GM12878 (cell line): ENCODE results near the gene PLCB2. TPM values are rescaled to one million over a fixed set of nuclear protein-coding genes. Genes with fewer than 3 reads are reported as not detected.

Experiments
- ATAC-seq: fragments of 200-7000 bp; cut with Tn5 transposase; 3 replicates; pipeline ENCODE4 v1.9.1; 2020; ENCODE audit warnings: mild to moderate bottlenecking, moderate library complexity
- BruUV-seq: library from RNA; stranded (reverse); fragments of 400-500 nt; replicated peaks from 2 replicates; lab custom pipeline; 2021; lab: Mats Ljungman, UMichigan
- CTCF ChIA-PET: fragments of 300-600 bp; sonication (Branson Sonifier 250); formaldehyde crosslinking; extraction: SDS; loops from one replicate; lab custom pipeline; 2021; ENCODE audit warnings: inconsistent platforms; lab: Yijun Ruan, JAX
- POLR2A ChIA-PET: fragments of 350-600 bp; formaldehyde crosslinking; extraction: SDS; loops from one replicate; lab custom pipeline; 2021; ENCODE audit warnings: inconsistent platforms; lab: Charles Lee
- RAD21 ChIA-PET: fragments of 300-600 bp; sonication (Branson Sonifier 250); formaldehyde crosslinking; loops from one replicate; lab custom pipeline; 2023; ENCODE audit warnings: antibody characterized with exemption; ENCODE audit not compliant: unreplicated experiment; lab: Charles Lee
- SMC1A ChIA-PET: fragments of 300-600 bp; sonication (Branson Sonifier 250); formaldehyde crosslinking; loops from one replicate; lab custom pipeline; 2023; ENCODE audit not compliant: unreplicated experiment, uncharacterized antibody; lab: Charles Lee
- DNase-seq: peaks from one replicate; pipeline ENCODE4 v3.0.0-alpha.2; 2011; ENCODE audit warnings: low read depth, low spot score
- FAIRE-seq: peaks from 3 replicates; lab custom pipeline; 2011; peaks lifted over from hg19 to GRCh38; lab: Jason Lieb, UNC
- H2AFZ ChIP-seq: 2 replicates; pipeline ENCODE4 v1.6.0; 2011; ENCODE audit warnings: low read depth, low read length, control low read depth; ENCODE audit not compliant: control insufficient read depth
- H3K27ac ChIP-seq: 2 replicates; pipeline ENCODE4 v1.5.1; 2011; ENCODE audit warnings: control low read depth; ENCODE audit not compliant: control insufficient read depth, insufficient read depth
- H3K27me3 ChIP-seq, 2 experiments: replicated peaks in 1 of 2; 2 replicates each; pipeline versions ENCODE4 v1.6.0 to v1.6.1; 2011; ENCODE audit warnings: low read length in 1 of 2; ENCODE audit not compliant: control insufficient read depth in 2 of 2, insufficient read depth in 2 of 2
- H3K36me3 ChIP-seq, 2 experiments: 2 replicates each; pipeline ENCODE4 v1.5.1; 2011; ENCODE audit warnings: low read length in 1 of 2; ENCODE audit not compliant: control insufficient read depth in 2 of 2, insufficient read depth in 2 of 2
- H3K4me1 ChIP-seq: 2 replicates; pipeline ENCODE4 v1.6.1; 2011; ENCODE audit warnings: mild to moderate bottlenecking, low read length, moderate library complexity, mixed read lengths; ENCODE audit not compliant: control insufficient read depth, insufficient read depth
- H3K4me2 ChIP-seq: 2 replicates; pipeline ENCODE4 v1.6.0; 2011; ENCODE audit warnings: control low read depth; ENCODE audit not compliant: control insufficient read depth, insufficient read depth
- H3K4me3 ChIP-seq: fragments of 200-600 bp; sonication (generic); 2 replicates; pipeline ENCODE4 v1.5.1; 2016
- H3K79me2 ChIP-seq: 2 replicates; pipeline ENCODE4 v1.6.0; 2011; ENCODE audit warnings: low read length; ENCODE audit not compliant: control insufficient read depth, insufficient read depth
- H3K9ac ChIP-seq: 2 replicates; pipeline ENCODE4 v1.8.0; 2011; ENCODE audit warnings: low read length, control low read depth, mixed read lengths; ENCODE audit not compliant: control insufficient read depth, insufficient read depth
- H3K9me3 ChIP-seq: replicated peaks from 3 replicates; pipeline ENCODE4 v1.5.1; 2011; ENCODE audit warnings: mild to moderate bottlenecking, low read length; ENCODE audit not compliant: control insufficient read depth, insufficient read depth
- H4K20me1 ChIP-seq: 2 replicates; pipeline ENCODE4 v1.6.0; 2011; ENCODE audit not compliant: control insufficient read depth, insufficient read depth
- ATF3 ChIP-seq: IDR thresholded peaks from 2 replicates; pipeline ENCODE4 v1.6.1; 2011; ENCODE audit warnings: low read depth, mild to moderate bottlenecking, low read length, moderate library complexity, borderline replicate concordance; ENCODE audit errors: extremely low read depth
- BACH1 ChIP-seq: fragments of 450-650 bp; IDR thresholded peaks from 2 replicates; pipeline ENCODE4 v1.6.1; 2017; ENCODE audit warnings: mild to moderate bottlenecking, borderline replicate concordance
- CBX3 ChIP-seq: fragments of 200-600 bp; sonication (generic); IDR thresholded peaks from 2 replicates; pipeline ENCODE4 v1.6.1; 2016; ENCODE audit warnings: low read depth, borderline replicate concordance
- CHD1 ChIP-seq: IDR thresholded peaks from 2 replicates; pipeline ENCODE4 v1.6.1; 2012; ENCODE audit warnings: low read depth, low read length, improper control_type of control experiment
- PAX8 ChIP-seq: fragments of 450-650 bp; IDR thresholded peaks from 2 replicates; pipeline ENCODE4 v1.6.1; 2017; ENCODE audit warnings: mild to moderate bottlenecking, moderate library complexity
- RFX5 ChIP-seq: IDR thresholded peaks from 2 replicates; pipeline ENCODE4 v1.6.1; 2011; ENCODE audit warnings: low read depth, low read length, improper control_type of control experiment
- SREBF2 ChIP-seq: IDR thresholded peaks from 2 replicates; pipeline ENCODE4 v1.6.1; 2012; ENCODE audit warnings: mild to moderate bottlenecking, low read length
- ZNF592 ChIP-seq: fragments of 450-650 bp; IDR thresholded peaks from 2 replicates; pipeline ENCODE4 v1.6.1; 2017; ENCODE audit warnings: mild to moderate bottlenecking, moderate library complexity
- WGBS: methylation state at CpG from one replicate; pipeline ENCODE4 v1.1.6; 2016; ENCODE audit warnings: low lambda C conversion rate; ENCODE audit not compliant: insufficient replicate concordance, insufficient coverage; ENCODE audit errors: missing lambda C conversion rate; 5-methylcytosine and 5-hydroxymethylcytosine counted together
- in situ Hi-C: fragments of 300-500 bp; cut with MboI; formaldehyde crosslinking; loops from 9 replicates; pipeline ENCODE4 v1.14.3; 2018; ENCODE audit warnings: mixed read lengths
- intact Hi-C: fragments of 100-400 bp; cut with micrococcal nuclease; formaldehyde crosslinking; loops from one replicate; pipeline ENCODE4 v1.14.2; 2022; ENCODE audit not compliant: unreplicated experiment
- polyA plus RNA-seq, 11 experiments: library from polyadenylated mRNA; depleted of rRNA in 4 of 11; unstranded in 6 of 11; stranded (reverse) in 5 of 11; fragments of >200 nt; fragmentation: Nextera tagmentation in 4 of 11; fragmentation: Illumina TruSeq in 1 of 11; extraction: Ambion mirVana in 4 of 11; extraction: Trizol in 1 of 11; gene quantifications; 1 replicate in 1 of 11; 2 replicates in 10 of 11; pipeline versions ENCODE4 v1.2.1 to v1.2.3, GENCODE V29; 2011 to 2016; ENCODE audit warnings: inconsistent platforms in 2 of 11, missing spikeins in 2 of 11, low read depth in 1 of 11
- total RNA-seq, 4 experiments: library from RNA; depleted of rRNA in 3 of 4; stranded (reverse); fragments of >200 nt in 3 of 4; fragmentation: Illumina TruSeq in 1 of 4; extraction: Trizol in 1 of 4; gene quantifications; 2 replicates each; pipeline versions ENCODE4 v1.2.1 to v1.2.3, GENCODE V29; 2013 to 2021
- TF ChIP-seq, protein P1 (sequence below): IDR thresholded peaks from 2 replicates; pipeline ENCODE4 v1.6.1; 2012; ENCODE audit warnings: low read depth, low read length, improper control_type of control experiment
- TF ChIP-seq, protein P2 (sequence below): IDR thresholded peaks from 2 replicates; pipeline ENCODE4 v1.6.1; 2012; ENCODE audit warnings: low read length, inconsistent platforms
- TF ChIP-seq, protein P3 (sequence below): fragments of 450-650 bp; IDR thresholded peaks from 2 replicates; pipeline ENCODE4 v1.6.1; 2017; ENCODE audit warnings: mild to moderate bottlenecking, low read depth, inconsistent platforms; ENCODE audit not compliant: poor library complexity, severe bottlenecking

Gene PLCB2
- total and polyA plus RNA-seq, 10 of the 15 experiments (the other 5 are each of a cell fraction or from before 2014, with no cell fraction given): 1.2 to 39.4 (median 10.7) TPM

DNA sequence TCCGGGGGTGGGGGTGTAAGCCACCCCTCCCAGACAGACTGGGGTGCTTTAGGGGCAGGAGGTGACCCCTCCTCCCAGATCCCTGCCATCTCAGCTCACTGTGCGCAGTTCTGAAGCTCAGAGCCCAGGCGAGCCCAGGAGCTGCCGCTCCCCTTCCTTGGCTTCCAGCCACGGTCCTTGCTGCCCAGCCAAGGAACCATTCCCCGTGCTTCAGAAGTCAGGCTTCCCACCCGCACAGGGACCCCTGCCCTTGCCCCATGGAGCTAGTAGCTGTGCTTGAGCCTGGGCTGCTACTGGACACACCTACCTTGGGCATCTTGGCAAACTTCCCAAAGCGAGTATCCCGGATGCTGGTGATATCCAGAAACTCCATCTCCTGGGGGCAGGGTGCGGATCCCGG, 4.8 kb downstream of the PLCB2 start:
- Histone ChIP-seq H3K79me2 (no peaks in the 10 kb centered on the region), H3K27me3 (no peaks in the 10 kb centered on the region), H3K9me3 (no peaks in the 10 kb centered on the region; the same call in 2 of the 3 replicates), H3K36me3 (no peaks in the 10 kb centered on the region), H3K4me1 (peaks cover under 1% of the 10 kb centered on the region; the same call in 1 of the 2 replicates), H3K9ac (no peak overlapping the region), H3K4me3 (no peak overlapping the region), H4K20me1 (no peaks in the 10 kb centered on the region), H2AFZ (no peak overlapping the region), H3K27ac (no peak overlapping the region)
- ChIA-PET RAD21 (no interaction called here), SMC1A (no interaction called here), CTCF (interaction anchor here (1.5 to 2.5 kb wide), 2 partner anchors 35 to 36 kb away, joined by 4 to 6 read pairs; no protein-coding TSS in a partner anchor), POLR2A (no interaction called here)
- intact Hi-C loops (no loop called here), in situ Hi-C loops (no loop called here)
- DNase-seq (no peak), ATAC-seq (no peak), FAIRE-seq (no peak)
- no TSS peak for BruUV-seq
- 75% methylated on average over 11 of the region's 11 CpGs for WGBS
- TF ChIP-seq ZNF592: no peak
- TF ChIP-seq RFX5: no peak
- no peak for TF ChIP-seq CBX3
- TF ChIP-seq, protein P1, sequence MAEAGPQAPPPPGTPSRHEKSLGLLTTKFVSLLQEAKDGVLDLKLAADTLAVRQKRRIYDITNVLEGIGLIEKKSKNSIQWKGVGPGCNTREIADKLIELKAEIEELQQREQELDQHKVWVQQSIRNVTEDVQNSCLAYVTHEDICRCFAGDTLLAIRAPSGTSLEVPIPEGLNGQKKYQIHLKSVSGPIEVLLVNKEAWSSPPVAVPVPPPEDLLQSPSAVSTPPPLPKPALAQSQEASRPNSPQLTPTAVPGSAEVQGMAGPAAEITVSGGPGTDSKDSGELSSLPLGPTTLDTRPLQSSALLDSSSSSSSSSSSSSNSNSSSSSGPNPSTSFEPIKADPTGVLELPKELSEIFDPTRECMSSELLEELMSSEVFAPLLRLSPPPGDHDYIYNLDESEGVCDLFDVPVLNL: no peak
- no peak for TF ChIP-seq BACH1
- TF ChIP-seq PAX8: no peak
- TF ChIP-seq, protein P2, sequence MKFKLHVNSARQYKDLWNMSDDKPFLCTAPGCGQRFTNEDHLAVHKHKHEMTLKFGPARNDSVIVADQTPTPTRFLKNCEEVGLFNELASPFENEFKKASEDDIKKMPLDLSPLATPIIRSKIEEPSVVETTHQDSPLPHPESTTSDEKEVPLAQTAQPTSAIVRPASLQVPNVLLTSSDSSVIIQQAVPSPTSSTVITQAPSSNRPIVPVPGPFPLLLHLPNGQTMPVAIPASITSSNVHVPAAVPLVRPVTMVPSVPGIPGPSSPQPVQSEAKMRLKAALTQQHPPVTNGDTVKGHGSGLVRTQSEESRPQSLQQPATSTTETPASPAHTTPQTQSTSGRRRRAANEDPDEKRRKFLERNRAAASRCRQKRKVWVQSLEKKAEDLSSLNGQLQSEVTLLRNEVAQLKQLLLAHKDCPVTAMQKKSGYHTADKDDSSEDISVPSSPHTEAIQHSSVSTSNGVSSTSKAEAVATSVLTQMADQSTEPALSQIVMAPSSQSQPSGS: no peak
- no peak for TF ChIP-seq SREBF2
- TF ChIP-seq CHD1: no peak
- no peak for TF ChIP-seq ATF3
- TF ChIP-seq, protein P3, sequence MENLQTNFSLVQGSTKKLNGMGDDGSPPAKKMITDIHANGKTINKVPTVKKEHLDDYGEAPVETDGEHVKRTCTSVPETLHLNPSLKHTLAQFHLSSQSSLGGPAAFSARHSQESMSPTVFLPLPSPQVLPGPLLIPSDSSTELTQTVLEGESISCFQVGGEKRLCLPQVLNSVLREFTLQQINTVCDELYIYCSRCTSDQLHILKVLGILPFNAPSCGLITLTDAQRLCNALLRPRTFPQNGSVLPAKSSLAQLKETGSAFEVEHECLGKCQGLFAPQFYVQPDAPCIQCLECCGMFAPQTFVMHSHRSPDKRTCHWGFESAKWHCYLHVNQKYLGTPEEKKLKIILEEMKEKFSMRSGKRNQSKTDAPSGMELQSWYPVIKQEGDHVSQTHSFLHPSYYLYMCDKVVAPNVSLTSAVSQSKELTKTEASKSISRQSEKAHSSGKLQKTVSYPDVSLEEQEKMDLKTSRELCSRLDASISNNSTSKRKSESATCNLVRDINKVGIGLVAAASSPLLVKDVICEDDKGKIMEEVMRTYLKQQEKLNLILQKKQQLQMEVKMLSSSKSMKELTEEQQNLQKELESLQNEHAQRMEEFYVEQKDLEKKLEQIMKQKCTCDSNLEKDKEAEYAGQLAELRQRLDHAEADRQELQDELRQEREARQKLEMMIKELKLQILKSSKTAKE: no peak
- TF ChIP-seq, all 136 proteins: peak for 0
- no peak overlapping the region for H3K4me2 ChIP-seq
